Spinal cord (tissue), 10 donors: ENCODE data around the gene SSBP2. TPM values are rescaled to one million over a fixed set of nuclear protein-coding genes. Genes with fewer than 3 reads are reported as not detected.
"Not testable (repeated sequence)": the region's sequence is repeated elsewhere in the genome, so short reads cannot be mapped to it uniquely, and the experiment has no call there.

Experiments used
- DNase-seq, 6 donors: peaks; one replicate each; pipeline versions ENCODE4 v3.0.0 to v3.0.0-alpha.2; 2013 to 2015; ENCODE audit warnings: low spot score in 6 of 6, low read depth in 4 of 6
- H3K27ac ChIP-seq: one replicate; pipeline ENCODE4 v1.5.1; 2013; ENCODE audit warnings: low read depth, low read length, control low read depth
- H3K27me3 ChIP-seq: one replicate; pipeline ENCODE4 v1.6.1; 2013; ENCODE audit warnings: low read length; ENCODE audit not compliant: control insufficient read depth, insufficient read depth
- H3K36me3 ChIP-seq: one replicate; pipeline ENCODE4 v1.6.1; 2013; ENCODE audit warnings: low read length; ENCODE audit not compliant: control insufficient read depth, insufficient read depth
- H3K4me1 ChIP-seq: one replicate; pipeline ENCODE4 v1.6.1; 2013; ENCODE audit warnings: low read length; ENCODE audit not compliant: control insufficient read depth, insufficient read depth
- H3K4me3 ChIP-seq: one replicate; pipeline ENCODE4 v1.5.1; 2013; ENCODE audit warnings: low read depth, low read length, control low read depth
- H3K9me3 ChIP-seq: one replicate; pipeline ENCODE4 v1.6.1; 2013; ENCODE audit warnings: low read length; ENCODE audit not compliant: control insufficient read depth, insufficient read depth
- WGBS: methylation state at CpG from one replicate; pipeline ENCODE4 v1.1.5; 2013; ENCODE audit warnings: missing lambda C conversion rate; ENCODE audit not compliant: insufficient coverage; 5-methylcytosine and 5-hydroxymethylcytosine counted together
- polyA plus RNA-seq, 2 donors: library from polyadenylated mRNA; unstranded; fragments of 120-200 nt; gene quantifications; one replicate each; pipeline ENCODE4 v1.2.1, GENCODE V29; 2013; ENCODE audit not compliant: insufficient read length in 2 of 2
- total RNA-seq, 2 donors: library from RNA; depleted of rRNA in 1 of 2; stranded (reverse); fragments of 120-200 nt in 1 of 2; fragments of >200 nt in 1 of 2; gene quantifications; one replicate each; pipeline versions ENCODE4 v1.2.3 to v1.2.4, GENCODE V29; 2013 to 2014
- donor health status: healthy.

The SSBP2 gene
- total and polyA plus RNA-seq, 4 donors: 77.7 to 92.0 (median 88.4) TPM

DNA sequence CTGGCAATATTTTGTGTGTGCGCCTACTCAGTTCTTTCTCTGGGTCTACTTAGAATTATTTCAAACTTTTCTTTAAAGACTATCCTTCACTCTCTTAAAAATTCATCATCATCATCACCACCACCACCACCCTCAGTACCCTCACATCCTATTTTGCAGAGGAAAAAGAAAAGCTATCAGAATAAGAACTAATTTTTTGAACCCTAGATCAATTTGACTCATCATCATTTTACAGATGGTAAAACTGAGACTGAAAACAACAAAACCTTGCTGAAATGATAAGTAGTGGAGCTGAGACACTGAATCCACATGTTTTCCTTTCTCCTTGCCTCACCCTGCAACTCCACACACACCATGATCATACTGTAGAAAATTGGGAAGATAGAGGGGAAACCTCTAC, 119.3 kb downstream of the SSBP2 start:
- H3K4me1 ChIP-seq: no peaks in the 10 kb centered on the region
- H3K4me3 ChIP-seq: no peak overlapping the region
- H3K27me3 ChIP-seq: no peaks in the 10 kb centered on the region
- no peaks in the 10 kb centered on the region for H3K9me3 ChIP-seq
- WGBS: no CpG with 5 or more reads among the region's 1 CpG
- H3K27ac ChIP-seq: no peak overlapping the region
- H3K36me3 ChIP-seq: no peaks in the 10 kb centered on the region
- no peak for DNase-seq

DNA sequence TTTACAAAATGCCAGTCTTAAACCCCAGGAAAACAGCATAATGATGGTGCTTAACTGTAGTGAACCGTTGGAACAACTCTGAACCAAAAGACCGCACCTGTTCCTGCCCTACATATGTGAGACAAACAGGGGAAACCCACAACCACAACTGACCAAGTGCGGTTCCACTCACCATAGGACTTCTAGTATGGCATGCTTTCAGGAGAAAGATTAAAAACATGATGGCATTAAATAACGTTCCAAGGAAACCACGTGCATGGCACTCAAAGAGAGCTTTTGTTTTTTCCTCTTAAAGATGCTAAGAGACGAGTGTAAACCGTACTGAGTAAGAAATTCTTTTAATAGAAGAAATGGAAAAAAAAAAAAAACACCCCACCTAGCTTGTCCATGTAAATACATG, 119.8 kb downstream of the SSBP2 start:
- no peaks in the 10 kb centered on the region for H3K27me3 ChIP-seq
- H3K9me3 ChIP-seq: no peaks in the 10 kb centered on the region
- no peak for DNase-seq
- WGBS: no CpG with 5 or more reads among the region's 7 CpGs
- no peak overlapping the region for H3K4me3 ChIP-seq
- no peaks in the 10 kb centered on the region for H3K36me3 ChIP-seq
- no peaks in the 10 kb centered on the region for H3K4me1 ChIP-seq
- no peak overlapping the region for H3K27ac ChIP-seq

- Histone ChIP-seq H3K4me1 (no peaks in the 10 kb centered on the region), H3K27me3 (no peaks in the 10 kb centered on the region), H3K27ac (no peak overlapping the region), H3K4me3 (no peak overlapping the region), H3K36me3 (no peaks in the 10 kb centered on the region), H3K9me3 (no peaks in the 10 kb centered on the region)
- WGBS: no CpG with 5 or more reads among the region's 2 CpGs
- DNase-seq: no peak
Observed at GRCh38 chr5:81630684-81631083, 120.2 kb downstream of the SSBP2 start.

DNA sequence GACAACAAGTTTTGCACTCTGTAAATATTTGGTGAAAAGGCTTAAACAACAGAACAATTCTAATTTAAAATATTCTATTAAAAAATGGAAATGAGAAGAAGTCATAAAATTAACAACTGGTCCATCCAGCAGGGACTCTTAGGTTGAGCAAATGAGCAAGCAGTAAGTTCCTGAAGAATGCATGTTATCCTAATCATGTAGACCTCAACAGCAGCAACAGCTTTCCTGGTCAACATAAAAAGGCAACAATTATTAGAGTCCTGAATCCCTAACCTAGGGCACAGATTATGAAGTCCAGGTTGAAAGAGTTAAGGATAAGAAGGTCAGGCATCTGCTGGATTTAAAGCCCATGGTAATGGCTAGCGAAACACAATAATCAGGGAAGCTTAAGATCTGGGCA, 120.9 kb downstream of the SSBP2 start:
- WGBS: 100% methylated on average over 1 of the region's 1 CpG

DNA sequence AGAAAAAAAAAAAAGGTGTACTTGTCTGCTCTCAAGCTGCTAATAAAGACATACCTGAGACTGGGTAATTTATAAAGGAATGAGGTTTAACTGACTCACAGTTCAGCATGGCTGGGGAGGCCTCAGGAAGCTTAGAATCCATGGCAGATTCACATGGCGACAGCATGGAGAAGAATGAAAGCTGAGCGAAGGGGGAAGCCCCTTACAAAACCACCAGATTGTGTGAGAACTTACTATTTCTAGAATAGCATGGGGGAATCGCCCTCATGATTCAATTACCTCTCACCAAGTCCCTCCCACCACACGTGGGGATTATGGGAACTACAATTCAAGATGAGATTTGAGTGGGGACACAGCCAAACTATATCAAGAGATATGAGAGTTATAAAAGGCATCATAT, 122.8 kb downstream of the SSBP2 start:
- H3K4me1 ChIP-seq, DNase-seq, H3K36me3 ChIP-seq, H3K9me3 ChIP-seq, H3K4me3 ChIP-seq, H3K27me3 ChIP-seq, H3K27ac ChIP-seq: not testable (repeated sequence)
- no CpG with 5 or more reads among the region's 4 CpGs for WGBS

More for the DNA sequence above, 120.9 kb downstream of the SSBP2 start:
- no peak overlapping the region for H3K4me3 ChIP-seq
- no peak overlapping the region for H3K27ac ChIP-seq
- no peaks in the 10 kb centered on the region for H3K4me1 ChIP-seq
- no peak for DNase-seq
- no peaks in the 10 kb centered on the region for H3K9me3 ChIP-seq
- no peaks in the 10 kb centered on the region for H3K27me3 ChIP-seq
- H3K36me3 ChIP-seq: no peaks in the 10 kb centered on the region

GRCh38 chr5:81626524-81626923, 124.4 kb downstream of the SSBP2 start:
- no peaks in the 10 kb centered on the region for H3K4me1 ChIP-seq
- H3K27me3 ChIP-seq: no peaks in the 10 kb centered on the region
- H3K27ac ChIP-seq: no peak overlapping the region
- H3K9me3 ChIP-seq: no peaks in the 10 kb centered on the region
- no peak overlapping the region for H3K4me3 ChIP-seq
- DNase-seq: no peak
- H3K36me3 ChIP-seq: no peaks in the 10 kb centered on the region
- WGBS: 40% methylated on average over 1 of the region's 1 CpG

- Histone ChIP-seq H3K4me1 (no peaks in the 10 kb centered on the region), H3K9me3 (peaks cover 7% of the 10 kb centered on the region), H3K4me3 (no peak overlapping the region), H3K27me3 (no peaks in the 10 kb centered on the region), H3K36me3 (peaks cover 3% of the 10 kb centered on the region), H3K27ac (no peak overlapping the region)
- DNase-seq: no peak
- WGBS: 100% methylated on average over 4 of the region's 7 CpGs
Observed at GRCh38 chr5:81609810-81610375, 141.0 kb downstream of the SSBP2 start.

GRCh38 chr5:81608976-81609375, 141.9 kb downstream of the SSBP2 start:
- no peak overlapping the region for H3K4me3 ChIP-seq
- H3K4me1 ChIP-seq: no peaks in the 10 kb centered on the region
- WGBS: no CpG with 5 or more reads among the region's 1 CpG
- H3K9me3 ChIP-seq: peaks cover 7% of the 10 kb centered on the region
- H3K27ac ChIP-seq: no peak overlapping the region
- H3K36me3 ChIP-seq: peaks cover 3% of the 10 kb centered on the region
- DNase-seq: peak in 1 of 6 donors; percentile 8
- H3K27me3 ChIP-seq: no peaks in the 10 kb centered on the region

DNA sequence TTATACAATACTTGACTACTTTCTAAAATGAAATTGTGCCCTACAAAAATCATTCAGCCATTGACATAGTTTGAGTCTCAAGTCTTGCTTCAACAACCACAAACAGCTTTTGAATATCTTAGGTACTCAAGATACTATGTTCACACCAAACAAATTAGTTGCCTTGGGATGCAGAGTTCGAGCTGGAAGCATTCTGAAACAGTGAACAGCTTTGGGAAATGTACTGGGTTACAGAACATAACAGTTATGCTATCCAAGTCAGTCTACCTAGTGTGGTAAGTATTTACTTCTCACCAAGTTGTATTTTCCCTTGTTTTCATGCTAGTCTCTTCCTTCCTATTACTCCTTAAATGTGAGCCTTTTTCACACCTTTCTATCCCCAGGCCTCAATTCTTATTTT, 143.2 kb downstream of the SSBP2 start:
- Histone ChIP-seq H3K9me3 (peaks cover 7% of the 10 kb centered on the region), H3K4me3 (no peak overlapping the region), H3K36me3 (peaks cover 3% of the 10 kb centered on the region), H3K27ac (no peak overlapping the region), H3K4me1 (no peaks in the 10 kb centered on the region), H3K27me3 (no peaks in the 10 kb centered on the region)
- no peak for DNase-seq
- no CpG with 5 or more reads among the region's 1 CpG for WGBS

DNA sequence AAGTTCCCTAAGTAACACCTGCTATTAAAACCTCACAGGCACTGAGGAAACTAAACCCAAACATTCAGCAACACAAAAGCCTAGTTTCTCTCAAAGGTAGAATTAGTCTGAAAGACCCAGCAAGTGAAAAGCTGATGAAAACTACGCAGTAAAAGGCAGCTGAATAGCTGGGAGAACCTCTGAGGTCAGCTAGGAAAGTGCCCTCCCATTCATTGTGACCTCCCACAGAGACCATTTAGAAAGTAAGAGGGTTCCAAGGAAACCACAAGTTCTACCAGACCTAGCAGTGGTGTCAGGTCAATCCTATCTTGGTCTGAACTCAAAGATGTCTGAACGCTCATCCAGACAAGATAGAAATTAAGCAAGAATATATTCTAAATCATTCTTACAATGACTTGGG, 144.7 kb downstream of the SSBP2 start:
- no peaks in the 10 kb centered on the region for H3K4me1 ChIP-seq
- no peak for DNase-seq
- H3K27me3 ChIP-seq: no peaks in the 10 kb centered on the region
- WGBS: no CpG with 5 or more reads among the region's 2 CpGs
- no peak overlapping the region for H3K27ac ChIP-seq
- peaks cover 7% of the 10 kb centered on the region for H3K9me3 ChIP-seq
- peaks cover 3% of the 10 kb centered on the region for H3K36me3 ChIP-seq
- no peak overlapping the region for H3K4me3 ChIP-seq
